Left cardiac atrium (tissue), 4 donors: ENCODE data around the gene KIF16B. TPM values are rescaled to one million over a fixed set of nuclear protein-coding genes. Genes with fewer than 3 reads are reported as not detected.
"Not testable (repeated sequence)": the region's sequence is repeated elsewhere in the genome, so short reads cannot be mapped to it uniquely, and the experiment has no call there.

Experiments used
- ATAC-seq, 2 donors: fragments of 200-7000 bp; cut with Tn5 transposase; one replicate each; pipeline ENCODE4 v1.9.1; 2020; ENCODE audit warnings: mild to moderate bottlenecking in 2 of 2, moderate library complexity in 2 of 2
- DNase-seq: peaks from one replicate; pipeline ENCODE4 v3.0.0-alpha.2; 2020
- intact Hi-C, 2 donors: fragments of 100-400 bp; cut with DNase I; formaldehyde crosslinking; loops; one replicate each; pipeline versions ENCODE4 v1.14.1 to v1.15.1; 2022 to 2023
- total RNA-seq, 2 donors: library from RNA; stranded (reverse); fragmentation: NEBNext Ultra II Directional; extraction: Animal tissue kit (Norgen Biotek cat#: 25700); gene quantifications; one replicate each; pipeline ENCODE4 v1.2.1, GENCODE V29; 2021
- donor health status: DM: no; HTN: yes; CAD: no.
- donor health status: DM: no; HTN: yes; CAD: no; lungs with severe emphysema.
- donor health status: DM: yes; HTN: yes; CAD: no.
- donor health status: Dilated cardiomyopathy.

Gene KIF16B
- total RNA-seq, 2 donors from 2014 or later = 17.0 to 17.7 TPM

DNA sequence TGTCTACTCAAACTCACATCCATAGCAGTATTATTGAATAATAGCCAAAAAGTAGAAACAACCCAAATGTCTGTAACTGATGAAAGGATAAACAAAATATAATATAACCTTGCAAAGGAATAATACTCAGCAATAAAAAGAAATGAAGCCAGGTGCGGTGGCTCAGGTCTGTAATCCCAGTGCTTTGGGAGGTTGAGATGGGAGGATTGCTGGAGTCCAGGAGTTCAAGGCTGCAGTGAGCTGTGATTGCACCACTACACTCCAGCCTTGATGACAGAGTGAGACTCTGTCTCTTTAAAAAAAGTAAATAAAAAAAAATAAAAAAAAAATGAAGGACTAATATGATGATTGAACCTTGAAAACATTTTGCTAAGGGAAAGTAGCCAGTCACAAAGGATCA is 22.1 kb upstream of the KIF16B start:
- no peak for ATAC-seq
- intact Hi-C loops = no loop called here
- DNase-seq = no peak

DNA sequence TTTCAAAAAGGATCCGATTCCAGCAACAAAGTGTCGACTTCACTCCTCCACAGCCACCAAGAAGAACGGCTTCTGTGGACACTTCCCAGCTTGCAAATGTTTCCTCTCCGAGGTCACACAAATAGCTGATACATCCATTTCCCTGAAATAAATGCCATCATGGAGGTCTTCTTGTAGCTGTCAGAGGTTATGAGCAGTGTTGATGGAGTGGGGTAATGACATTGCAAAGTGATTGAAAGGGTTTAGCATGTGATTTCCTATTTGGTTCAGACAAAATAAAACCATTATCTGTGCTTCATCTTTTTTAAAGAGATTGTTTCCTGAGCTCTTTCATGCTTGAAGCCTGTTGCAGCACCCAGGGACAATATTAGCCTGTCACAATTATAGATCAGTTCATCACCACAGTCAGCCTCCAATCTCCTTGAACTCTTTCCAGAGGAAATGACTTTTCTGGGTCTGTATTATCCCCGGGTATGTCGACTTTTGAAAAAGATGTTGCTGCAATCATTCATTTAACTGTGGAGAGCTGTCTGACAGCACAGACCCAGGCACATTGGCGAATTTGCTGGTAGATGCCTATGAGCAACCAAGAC is 16.9 kb upstream of the KIF16B start:
- ATAC-seq (no peak), DNase-seq (no peak)
- intact Hi-C loops = no loop called here

DNA sequence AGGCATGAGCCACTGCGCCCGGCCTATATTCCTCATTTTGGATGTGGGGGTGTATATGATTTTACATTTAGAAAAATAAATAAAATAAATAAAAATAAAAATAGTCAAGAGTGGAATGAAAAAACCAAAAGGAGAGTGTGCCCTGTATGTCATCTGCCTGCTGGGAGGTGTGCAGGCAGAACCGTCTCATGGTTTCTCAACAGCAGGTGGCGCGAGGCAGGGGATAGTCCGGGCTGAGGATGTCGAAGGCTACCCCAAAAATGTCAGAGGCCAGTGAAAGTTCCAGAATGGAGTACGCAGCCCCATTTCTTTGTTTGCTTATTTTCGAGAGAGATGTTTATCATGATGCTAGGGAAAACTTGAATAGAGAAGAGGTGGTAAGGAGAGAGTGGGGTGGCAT is 16.4 kb upstream of the KIF16B start:
- intact Hi-C loops = loop anchor here in 1 of 2 donors (10.0 kb wide), 1 partner anchor 75 kb away; no protein-coding TSS in a partner anchor
- no peak for DNase-seq
- ATAC-seq = no peak

DNA sequence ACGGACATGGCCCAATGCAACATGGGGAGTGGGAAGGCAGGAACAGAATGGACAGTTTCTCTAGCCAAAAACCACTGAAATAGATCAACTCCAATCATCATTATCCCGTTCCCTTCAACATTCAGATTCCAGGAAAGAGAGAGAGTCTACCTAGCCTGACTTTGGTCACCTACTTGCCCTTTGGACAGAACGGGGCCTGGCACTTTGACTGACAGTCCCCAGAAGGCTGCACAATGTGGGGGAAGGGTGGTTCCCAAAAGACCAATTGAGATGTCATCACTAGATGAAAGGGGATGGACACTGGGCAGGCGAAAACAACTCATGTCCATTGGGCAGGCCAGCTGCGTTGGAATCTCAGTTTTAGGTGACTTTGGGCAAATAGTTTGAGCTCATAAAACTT is 15.0 kb upstream of the KIF16B start:
- intact Hi-C loops = loop anchor here in 1 of 2 donors (10.0 kb wide), 1 partner anchor 73 kb away; no protein-coding TSS in a partner anchor
- no peak for ATAC-seq

DNA sequence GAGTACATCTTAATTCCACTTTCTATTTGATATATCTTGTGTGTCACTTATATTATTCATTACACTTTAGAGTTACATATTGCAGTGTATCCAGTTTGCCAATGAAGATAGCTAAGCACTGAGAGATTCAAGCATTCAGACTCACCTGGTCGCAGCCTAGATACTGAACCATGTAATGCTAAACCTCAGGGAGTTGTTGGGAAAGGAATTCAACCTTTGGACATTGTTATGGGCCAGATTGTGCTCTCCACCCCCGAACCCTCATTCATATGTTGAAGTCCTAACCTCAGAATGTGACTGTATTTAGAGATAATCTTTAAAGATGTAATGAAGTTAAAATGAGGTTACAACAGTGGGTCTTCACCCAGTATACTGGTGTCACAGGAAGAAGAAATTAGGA is 13.8 kb upstream of the KIF16B start:
- no peak for ATAC-seq
- intact Hi-C loops = loop anchor here in 1 of 2 donors (10.0 kb wide), 1 partner anchor 72 kb away; no protein-coding TSS in a partner anchor
- DNase-seq = no peak

More for the DNA sequence above, 15.0 kb upstream of the KIF16B start:
- DNase-seq = no peak

DNA sequence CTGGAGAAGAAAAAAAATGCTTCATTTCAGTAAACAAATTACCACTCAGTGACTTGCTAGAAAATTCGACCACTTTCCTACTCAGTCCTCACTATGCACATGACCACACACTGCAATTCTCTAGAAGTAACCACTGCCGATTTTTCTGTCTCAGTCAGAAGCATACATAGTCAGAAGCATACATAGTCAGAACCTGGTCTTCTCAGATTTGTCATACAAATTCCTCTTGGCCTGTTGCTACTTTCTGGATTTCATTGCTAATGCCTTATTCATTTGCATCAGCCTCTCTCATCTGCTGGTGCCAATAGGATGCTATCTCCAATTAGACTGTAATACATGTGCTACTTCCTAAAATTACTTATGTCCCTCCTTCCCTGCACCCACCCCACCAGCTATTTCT is 10.2 kb upstream of the KIF16B start:
- ATAC-seq (no peak), DNase-seq (no peak)
- intact Hi-C loops = loop anchor here in 1 of 2 donors (10.0 kb wide), 1 partner anchor 69 kb away; no protein-coding TSS in a partner anchor

DNA sequence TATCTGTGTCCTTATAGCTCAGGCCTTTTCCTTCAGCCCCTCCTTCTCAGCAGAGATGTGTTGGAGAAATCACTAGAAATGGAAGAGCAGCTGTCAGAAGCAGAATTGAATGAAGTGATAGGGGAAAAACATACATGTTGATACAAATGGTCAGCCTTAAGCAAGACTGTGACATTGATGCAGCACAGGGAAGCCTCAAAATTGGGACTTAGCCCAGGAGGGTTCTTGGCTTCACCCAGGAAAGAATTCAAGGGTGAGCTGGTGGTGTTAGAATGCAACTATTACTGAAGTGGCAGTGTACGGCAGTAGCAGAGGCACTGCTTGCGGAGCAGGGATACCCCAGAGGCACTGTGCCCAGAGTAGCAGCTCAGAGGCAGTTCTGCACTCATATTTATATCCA is 8.0 kb upstream of the KIF16B start:
- DNase-seq = no peak
- ATAC-seq = peak in 1 of 2 donors; percentile 58
- intact Hi-C loops = loop anchor here in 1 of 2 donors (10.0 kb wide), 1 partner anchor 66 kb away; no protein-coding TSS in a partner anchor

DNA sequence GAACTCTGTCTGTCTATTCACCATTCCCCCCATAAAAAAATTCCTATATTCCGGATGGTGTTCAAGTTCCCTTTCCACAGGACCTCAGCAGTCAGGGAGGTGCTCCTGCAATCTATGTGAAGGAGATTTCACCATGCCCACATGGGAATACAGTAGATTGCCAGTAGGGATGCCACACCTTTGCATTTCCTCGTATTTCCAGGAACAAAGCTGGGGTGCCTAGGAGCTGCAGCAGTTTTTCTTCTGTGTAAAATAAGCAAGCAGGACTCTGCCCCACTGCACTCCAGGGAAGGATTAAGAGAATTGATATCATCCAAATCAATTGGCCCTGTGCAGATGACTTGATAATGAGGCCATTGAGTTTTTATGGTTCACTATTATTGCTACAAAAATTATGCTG is 7.4 kb upstream of the KIF16B start:
- DNase-seq (no peak), ATAC-seq (no peak)
- intact Hi-C loops = loop anchor here in 1 of 2 donors (10.0 kb wide), 1 partner anchor 66 kb away; no protein-coding TSS in a partner anchor

DNA sequence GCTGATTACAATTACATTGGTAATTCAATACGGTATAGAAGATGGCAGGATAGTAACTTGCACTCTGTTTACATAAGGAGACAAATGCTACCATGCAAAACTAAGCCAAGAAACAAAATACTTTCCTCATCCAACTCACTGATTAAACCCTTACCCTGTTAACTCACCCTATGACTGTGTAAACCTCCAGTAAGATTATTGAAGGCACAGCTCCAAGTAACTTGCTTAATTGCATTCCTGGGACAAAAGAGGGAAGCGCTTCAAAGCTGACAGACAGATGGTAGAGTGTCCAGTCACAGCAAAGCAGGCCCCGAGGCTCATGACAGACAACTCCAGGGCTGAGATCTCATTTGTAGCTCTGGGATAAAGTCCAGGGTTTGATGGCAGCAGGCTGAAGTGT is 6.9 kb upstream of the KIF16B start:
- DNase-seq = no peak
- intact Hi-C loops = loop anchor here in 1 of 2 donors (10.0 kb wide), 1 partner anchor 65 kb away; no protein-coding TSS in a partner anchor
- peak; percentile 93 to 95 for ATAC-seq

DNA sequence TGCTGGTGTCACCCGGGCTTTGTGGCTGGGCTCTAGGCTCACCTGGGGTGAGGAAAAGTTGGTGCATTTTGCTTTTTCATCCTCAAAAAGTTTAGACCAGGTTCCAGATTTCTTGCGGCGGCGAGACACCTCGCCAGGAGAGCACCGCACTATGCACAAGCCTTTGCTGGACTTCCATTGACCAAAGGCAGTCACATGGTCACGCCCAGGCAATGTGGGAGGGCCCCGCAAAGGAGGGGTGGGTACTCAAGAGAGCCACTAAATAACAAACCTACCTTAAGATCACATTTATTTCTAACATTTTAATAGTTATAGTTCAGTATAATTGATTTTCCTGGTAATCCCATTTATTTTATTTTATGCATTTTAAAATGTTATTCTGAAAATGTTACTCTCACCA is 3.0 kb upstream of the KIF16B start:
- DNase-seq = no peak
- intact Hi-C loops = loop anchor here in 1 of 2 donors (10.0 kb wide), 1 partner anchor 51 kb away; no protein-coding TSS in a partner anchor
- no peak for ATAC-seq

DNA sequence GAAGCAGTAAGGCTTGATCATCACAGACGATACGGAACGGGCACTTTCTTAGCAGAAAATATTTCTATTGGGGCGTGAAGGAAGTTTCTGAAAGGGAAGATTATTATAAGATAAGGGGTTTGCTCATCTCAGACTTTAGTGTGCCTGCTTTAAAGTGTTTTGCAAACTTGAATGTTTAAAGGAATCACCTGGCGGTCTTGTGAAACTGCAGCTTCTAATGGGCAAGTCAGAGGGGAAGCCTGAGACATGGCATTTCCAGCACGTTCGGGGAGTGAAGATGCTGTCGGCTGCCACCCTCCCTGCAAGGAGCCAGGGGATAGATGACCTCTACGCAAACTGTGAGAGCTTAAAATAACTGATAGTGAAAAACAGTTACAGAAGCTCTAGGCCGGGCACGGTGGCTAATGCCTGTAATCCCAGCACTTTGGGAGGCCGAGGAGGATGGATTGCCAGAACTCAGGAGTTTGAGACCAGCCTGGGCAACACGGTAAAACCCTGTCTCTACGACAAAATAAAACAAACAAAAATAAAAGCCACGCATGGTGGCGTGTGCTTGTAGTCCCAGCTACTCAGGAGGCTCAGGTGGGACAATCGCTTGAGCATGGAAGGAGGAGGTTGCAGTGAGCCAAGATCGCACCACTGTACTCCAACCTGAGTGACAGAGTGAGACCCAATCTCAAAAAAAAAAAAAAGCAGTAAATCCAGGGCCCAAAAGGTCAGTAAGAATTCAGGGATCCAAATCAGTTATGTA is 2.3 kb upstream of the KIF16B start:
- intact Hi-C loops = loop anchor here in 1 of 2 donors (10.0 kb wide), 1 partner anchor 51 kb away; no protein-coding TSS in a partner anchor
- DNase-seq = no peak
- ATAC-seq = peak in 1 of 2 donors; percentile 1

DNA sequence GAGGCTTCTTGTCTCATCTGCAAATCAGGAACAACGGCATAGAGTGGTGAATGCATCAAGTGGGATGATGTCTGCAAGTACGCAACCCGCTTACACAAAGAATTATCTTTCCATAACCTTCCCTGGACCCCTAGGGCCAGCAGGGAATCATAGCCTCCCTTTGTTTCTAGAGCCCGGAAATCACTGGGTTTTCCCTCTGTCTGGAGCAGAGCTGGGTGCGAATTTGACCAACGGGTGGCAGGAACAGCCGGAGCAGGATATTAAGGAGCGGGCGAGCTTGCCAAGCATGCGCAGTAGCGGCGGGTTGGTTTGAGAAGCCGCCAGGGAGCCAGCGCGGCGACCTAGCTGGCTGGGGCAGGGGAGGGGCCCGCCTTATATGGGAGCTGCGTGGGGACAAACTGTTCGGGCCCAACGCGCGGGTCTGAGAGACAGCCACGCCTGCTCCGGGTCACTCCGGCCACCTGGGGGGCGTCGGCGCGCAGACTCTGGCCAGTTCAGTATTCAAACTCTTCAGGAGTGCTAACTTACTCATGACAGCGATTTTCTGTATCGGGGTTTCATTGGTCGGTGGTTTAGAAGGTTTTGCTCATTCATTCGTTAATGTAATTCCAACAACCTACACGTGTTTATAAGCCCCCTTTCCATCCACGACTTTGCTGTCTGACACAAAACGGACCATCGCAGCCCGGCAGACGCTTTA is 1.6 kb upstream of the KIF16B start:
- ATAC-seq = peak; percentile 89 to 91
- peak; percentile 93 for DNase-seq
- intact Hi-C loops = loop anchor here in 1 of 2 donors (10.0 kb wide), 1 partner anchor 50 kb away; no protein-coding TSS in a partner anchor

DNA sequence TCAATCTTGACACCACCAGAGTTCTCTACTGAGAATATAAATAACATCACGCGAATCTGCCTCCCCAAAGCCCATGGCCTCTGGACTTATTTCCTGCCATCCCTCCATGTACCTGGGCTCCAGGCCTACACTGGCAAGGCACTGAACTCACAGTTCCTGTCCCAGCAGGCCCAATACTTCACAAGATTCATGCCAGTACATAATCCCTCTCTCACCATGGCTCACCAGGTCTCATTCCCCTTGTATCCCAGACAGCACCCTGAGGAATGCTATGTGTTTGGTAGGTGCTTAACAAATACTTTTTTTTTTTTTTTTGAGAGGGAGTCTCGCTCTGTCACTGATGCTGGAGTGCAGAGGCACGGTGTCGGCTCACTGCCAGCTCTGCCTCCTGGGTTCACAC is 1.9 kb downstream of the KIF16B start:
- intact Hi-C loops = loop anchor here in 1 of 2 donors (10.0 kb wide), 1 partner anchor 47 kb away; no protein-coding TSS in a partner anchor
- ATAC-seq (no peak), DNase-seq (no peak)

DNA sequence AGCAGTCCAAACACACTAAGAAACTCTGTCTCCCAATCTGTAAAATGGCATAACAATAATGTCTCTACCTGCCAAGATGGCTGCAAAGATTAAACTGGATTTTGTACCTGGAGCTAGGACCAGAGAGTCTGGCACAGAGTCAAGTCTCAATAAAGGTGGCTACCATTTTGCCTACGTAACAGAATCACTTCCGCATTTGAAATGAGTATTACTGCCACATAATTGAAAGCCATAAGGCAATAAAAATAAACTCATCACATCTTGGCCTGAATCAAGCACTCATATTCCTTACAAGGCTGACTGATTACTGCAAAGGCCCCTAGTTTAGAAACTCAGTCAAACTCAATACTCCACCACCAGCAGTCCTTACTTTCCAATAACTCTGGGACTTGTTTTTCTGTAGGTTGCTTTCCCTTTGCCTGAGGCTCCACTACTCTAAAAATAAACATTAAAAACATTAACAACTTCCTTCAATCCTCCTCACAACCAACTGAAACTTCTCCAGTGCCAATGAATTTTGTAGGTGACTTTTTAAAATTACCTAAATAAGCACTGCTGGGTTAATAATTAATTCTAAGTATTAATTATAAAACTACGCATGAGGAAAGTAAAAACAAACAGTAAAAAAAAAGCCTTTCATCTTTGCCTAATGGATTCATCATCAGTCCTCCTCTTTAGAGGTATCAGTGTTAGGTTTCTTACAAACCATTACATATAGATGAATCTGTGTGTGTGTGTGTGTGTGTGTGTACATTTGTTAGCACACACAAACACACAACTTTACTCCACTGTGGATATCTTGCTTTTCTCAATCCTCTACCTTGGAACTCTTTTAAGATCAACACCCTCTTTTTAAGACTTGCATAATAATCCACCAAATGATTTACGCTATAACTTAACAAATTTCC is 3.7 kb downstream of the KIF16B start:
- intact Hi-C loops = loop anchor here in 1 of 2 donors (10.0 kb wide), 1 partner anchor 45 kb away; no protein-coding TSS in a partner anchor
- ATAC-seq (no peak), DNase-seq (no peak)

DNA sequence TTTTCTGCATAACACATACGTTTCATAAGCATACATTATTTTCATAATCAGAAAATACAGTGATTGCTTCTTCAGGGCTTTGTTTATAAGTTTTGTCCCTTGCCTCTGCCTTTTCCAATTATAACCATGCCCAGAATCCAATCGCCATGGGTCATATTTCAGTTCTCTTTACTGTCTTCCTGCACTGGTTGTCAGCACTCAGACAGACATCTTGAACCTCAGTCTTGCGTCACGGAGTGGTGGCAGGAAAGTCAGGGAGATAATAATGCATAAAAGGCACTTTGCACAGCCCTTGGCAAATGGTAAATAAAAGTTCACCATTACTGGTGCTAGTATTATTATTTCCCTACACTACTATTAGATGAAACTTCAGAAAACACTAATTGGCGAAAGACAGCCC is 7.2 kb downstream of the KIF16B start:
- no peak for ATAC-seq
- intact Hi-C loops = no loop called here
- no peak for DNase-seq

DNA sequence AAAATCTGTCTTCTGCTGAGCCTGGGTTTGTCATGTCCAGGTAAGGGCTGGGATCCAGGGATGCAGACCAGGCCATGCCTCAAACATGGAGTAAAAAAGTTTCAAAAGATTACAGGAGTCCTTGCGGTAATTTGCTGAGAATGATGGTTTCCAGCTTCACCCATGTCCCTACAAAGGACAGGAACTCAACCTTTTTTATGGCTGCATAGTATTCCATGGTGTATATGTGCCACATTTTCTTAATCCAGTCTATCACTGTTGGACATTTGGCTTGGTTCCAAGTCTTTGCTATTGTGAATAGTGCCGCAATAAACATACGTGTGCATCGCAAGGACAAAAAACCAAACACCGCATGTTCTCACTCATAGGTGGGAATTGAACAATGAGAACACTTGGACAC is 9.2 kb downstream of the KIF16B start:
- DNase-seq, intact Hi-C loops, ATAC-seq: not testable (repeated sequence)

DNA sequence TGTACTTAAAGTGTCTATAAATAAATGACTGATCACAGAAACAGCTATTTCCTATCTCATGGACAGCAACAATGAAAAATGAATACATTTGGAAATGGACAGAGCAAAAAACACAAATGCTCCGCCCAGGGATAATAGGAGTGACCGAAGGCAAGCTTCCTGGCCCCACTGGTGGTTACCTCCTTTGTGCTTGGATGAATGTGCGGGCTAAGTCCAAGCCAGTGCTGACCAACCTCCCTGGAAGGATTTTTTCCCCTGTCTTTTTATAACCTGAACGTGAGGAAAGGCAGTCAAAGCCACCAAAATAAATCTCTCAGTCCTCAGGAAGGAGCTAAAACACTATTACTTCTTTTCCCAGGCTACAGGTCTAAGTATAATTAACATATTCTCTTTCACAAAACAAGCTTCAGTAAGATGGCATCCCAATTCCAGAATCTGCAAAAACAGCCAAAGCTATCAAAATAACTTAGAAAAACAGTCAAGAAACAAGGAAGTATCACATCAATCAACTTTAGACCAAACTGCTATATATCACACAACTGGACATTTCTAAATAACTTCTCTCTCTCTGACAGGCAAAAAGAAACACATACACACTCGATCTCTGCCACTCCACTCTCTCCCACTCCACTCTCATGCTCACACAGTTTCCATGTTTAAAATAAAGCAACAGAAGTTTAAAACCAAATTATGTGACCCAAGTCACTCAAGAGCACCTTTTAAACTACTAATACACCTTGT is 10.0 kb downstream of the KIF16B start:
- intact Hi-C loops = no loop called here
- ATAC-seq = no peak
- no peak for DNase-seq

DNA sequence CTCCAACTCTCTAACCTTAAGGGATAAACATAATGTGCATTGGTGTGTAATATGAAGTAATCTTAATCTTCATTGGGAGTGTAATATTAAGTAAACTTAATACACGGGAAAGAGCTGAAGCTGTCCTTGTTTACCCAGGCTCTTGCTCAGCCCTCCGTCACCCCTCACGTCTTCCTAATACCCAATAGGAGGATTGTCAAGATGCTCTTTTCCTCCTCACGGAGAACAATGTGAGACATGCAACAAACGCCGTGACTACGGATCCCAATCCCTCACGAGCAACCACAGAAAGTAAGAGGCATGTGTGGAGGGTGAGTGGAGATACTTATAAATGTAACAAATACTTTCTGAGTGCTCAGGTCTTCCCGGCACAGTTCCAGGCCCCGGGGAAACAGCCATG is 11.0 kb downstream of the KIF16B start:
- ATAC-seq (no peak), DNase-seq (no peak)
- intact Hi-C loops = no loop called here
